Esophagus muscularis mucosa (tissue), 4 donors: Measurements from ENCODE around the gene PBLD. TPM values are rescaled to one million over a fixed set of nuclear protein-coding genes. Genes with fewer than 3 reads are reported as not detected.
"Not testable (repeated sequence)": the region's sequence is repeated elsewhere in the genome, so short reads cannot be mapped to it uniquely, and the experiment has no call there.

ENCODE experiments used
- DNase-seq: peaks from one replicate; pipeline ENCODE4 v3.0.0-alpha.2; 2017; ENCODE audit errors: extremely low spot score
- H3K27ac ChIP-seq, 4 donors: fragments of 200-600 bp; sonication (generic); replicated peaks in 1 of 4; 1 replicate in 3 of 4; 2 replicates in 1 of 4; pipeline ENCODE4 v1.5.1; 2016 to 2019; ENCODE audit warnings: mild to moderate bottlenecking in 1 of 4
- H3K27me3 ChIP-seq, 4 donors: fragments of 200-600 bp; sonication (generic); one replicate each; pipeline versions ENCODE4 v1.5.1 to v1.6.0; 2016 to 2019
- H3K36me3 ChIP-seq, 4 donors: fragments of 200-600 bp; sonication (generic); one replicate each; pipeline ENCODE4 v1.5.1; 2016 to 2019
- H3K4me1 ChIP-seq, 4 donors: fragments of 200-600 bp; sonication (generic); one replicate each; pipeline ENCODE4 v1.5.1; 2016 to 2019
- H3K4me3 ChIP-seq, 4 donors: fragments of 200-600 bp; sonication (generic); 1 replicate in 2 of 4; 2 replicates in 2 of 4; pipeline ENCODE4 v1.5.1; 2016 to 2019; ENCODE audit warnings: mild to moderate bottlenecking in 4 of 4, moderate library complexity in 1 of 4
- H3K9me3 ChIP-seq, 4 donors: fragments of 200-600 bp; sonication (generic); 1 replicate in 3 of 4; 2 replicates in 1 of 4; pipeline ENCODE4 v1.5.1; 2016 to 2019
- CTCF ChIP-seq, 3 experiments: fragments of 200-600 bp in 2 of 3; fragments of 450-650 bp in 1 of 3; sonication (generic) in 2 of 3; IDR thresholded peaks; one replicate each; pipeline ENCODE4 v1.5.1; 2017 to 2019; ENCODE audit warnings: antibody characterized with exemption in 3 of 3, mild to moderate bottlenecking in 2 of 3, moderate library complexity in 1 of 3
- EP300 ChIP-seq: sonication (generic); formaldehyde crosslinking; IDR thresholded peaks from one replicate; pipeline ENCODE4 v1.6.1; 2017; ENCODE audit warnings: antibody characterized with exemption
- POLR2A ChIP-seq: fragments of 450-650 bp; IDR thresholded peaks from one replicate; pipeline ENCODE4 v1.6.1; 2017; ENCODE audit warnings: antibody characterized with exemption, moderate library complexity, mild to moderate bottlenecking, low read depth
- POLR2AphosphoS5 ChIP-seq, 2 donors: sonication (generic); formaldehyde crosslinking; IDR thresholded peaks; one replicate each; pipeline ENCODE4 v1.6.1; 2017; ENCODE audit warnings: antibody characterized with exemption in 2 of 2
- WGBS: methylation state at CpG from one replicate; pipeline ENCODE4 v1.1.5; 2018; 5-methylcytosine and 5-hydroxymethylcytosine counted together
- intact Hi-C: fragments of 100-400 bp; cut with DNase I; formaldehyde crosslinking; loops from one replicate; pipeline ENCODE4 v1.15.1; 2023
- total RNA-seq, 4 donors: library from RNA; depleted of rRNA; stranded (reverse); fragments of >200 nt; gene quantifications; one replicate each; pipeline versions ENCODE4 v1.1.0 to v1.2.1, GENCODE V29; 2016

The PBLD gene
- total RNA-seq, 4 donors from 2014 or later, result 6.6 to 9.1 (median 7.4) TPM

DNA sequence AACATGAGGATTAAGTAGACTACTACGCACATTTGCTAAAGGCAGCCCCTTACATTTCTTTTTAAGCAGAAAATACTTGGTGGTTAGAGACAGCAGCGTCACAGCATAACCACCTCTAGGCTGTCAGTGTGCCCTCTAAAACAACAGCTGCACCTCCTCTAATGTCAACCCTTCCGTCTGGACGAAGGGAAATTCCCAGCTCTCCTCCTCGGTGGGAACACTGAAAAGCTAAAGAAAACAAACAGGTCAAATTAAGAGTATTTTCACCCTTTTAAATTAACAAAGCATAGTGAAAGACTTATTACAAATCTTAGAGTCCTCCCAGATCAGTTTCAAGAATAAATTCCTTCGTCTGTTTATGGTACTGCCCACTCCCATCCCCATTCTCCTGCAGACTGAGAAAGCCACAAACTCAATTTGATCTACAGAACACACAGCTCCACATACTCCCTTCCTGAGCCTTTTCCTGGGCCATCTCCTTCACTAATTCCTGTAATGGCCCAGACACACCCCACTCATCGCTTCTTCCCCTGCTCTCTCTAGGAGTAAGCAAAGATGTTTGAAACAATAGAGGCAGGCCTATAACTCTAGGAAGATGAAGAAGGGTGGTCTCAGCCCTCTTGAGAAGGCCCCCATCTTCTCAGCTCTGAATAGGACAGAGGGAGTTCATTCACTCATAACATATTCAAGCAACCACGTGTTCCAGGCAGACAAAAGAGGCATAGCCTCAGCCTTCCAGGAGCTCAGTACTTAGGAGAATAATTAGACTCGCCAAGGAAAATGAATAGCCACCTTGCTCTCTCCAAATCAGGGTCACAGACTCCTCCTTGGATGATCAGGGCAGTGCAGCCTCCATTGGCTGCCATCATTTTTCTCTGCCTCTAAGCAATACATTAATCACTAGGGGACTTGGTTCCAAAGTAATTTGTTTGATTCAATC is 48.4 kb downstream of the PBLD start:
- DNase-seq, result no peak
- no peak overlapping the region for H3K4me3 ChIP-seq
- no peaks in the 10 kb centered on the region for H3K9me3 ChIP-seq
- no peaks in the 10 kb centered on the region for H3K4me1 ChIP-seq
- H3K27me3 ChIP-seq, result no peaks in the 10 kb centered on the region
- H3K36me3 ChIP-seq, result peaks cover 0 to 7% (median 0%) of the 10 kb centered on the region in 4 donors
- TF ChIP-seq POLR2AphosphoS5 (IDR thresholded peaks at IDR 0.05), result no peak
- TF ChIP-seq POLR2A, result no peak
- no peak for TF ChIP-seq CTCF (IDR thresholded peaks at IDR 0.05)
- H3K27ac ChIP-seq, result no peak overlapping the region
- WGBS, result 61% methylated on average over 9 of the region's 9 CpGs
- intact Hi-C loops, result no loop called here

- H3K36me3 ChIP-seq, result no peaks in the 10 kb centered on the region
- no peaks in the 10 kb centered on the region for H3K27me3 ChIP-seq
- H3K4me1 ChIP-seq, result no peaks in the 10 kb centered on the region
- no peak overlapping the region for H3K27ac ChIP-seq
- H3K4me3 ChIP-seq, result no peak overlapping the region
- no peak for DNase-seq
- WGBS, result 94% methylated on average over 4 of the region's 4 CpGs
- intact Hi-C loops, result no loop called here
- peaks cover 0 to 7% (median 0%) of the 10 kb centered on the region in 4 donors for H3K9me3 ChIP-seq
- TF ChIP-seq EP300 (no peak), CTCF (IDR thresholded peaks at IDR 0.05) (no peak), POLR2A (no peak), POLR2AphosphoS5 (IDR thresholded peaks at IDR 0.05) (no peak)
These were observed 52.0 kb downstream of the PBLD start for GRCh38 chr10:68280758-68281157.

- intact Hi-C loops, DNase-seq, H3K4me3 ChIP-seq, H3K9me3 ChIP-seq, H3K27ac ChIP-seq, H3K27me3 ChIP-seq, H3K36me3 ChIP-seq, H3K4me1 ChIP-seq: not testable (repeated sequence)
- WGBS, result 96% methylated on average over 63 of the region's 70 CpGs
These were observed 53.6 kb downstream of the PBLD start for GRCh38 chr10:68278906-68279753.

DNA sequence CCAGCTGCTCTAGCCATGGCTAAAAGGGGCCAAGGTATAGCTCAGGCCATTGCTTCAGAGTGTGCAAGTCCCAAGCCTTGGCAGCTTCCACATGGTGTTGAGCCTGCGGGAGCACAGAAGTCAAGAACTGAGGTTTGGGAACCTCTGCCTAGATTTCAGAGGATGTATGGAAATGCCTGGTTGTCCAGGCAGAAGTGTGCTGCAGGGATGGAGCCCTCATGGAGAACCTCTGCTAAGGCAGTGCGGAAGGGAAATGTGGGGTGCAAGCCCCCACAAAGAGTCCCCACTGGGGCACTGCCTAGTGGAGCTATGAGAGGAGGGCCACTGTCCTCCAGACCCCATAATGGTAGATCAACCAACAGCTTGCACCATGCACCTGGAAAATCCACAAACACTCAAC is 54.9 kb downstream of the PBLD start:
- WGBS, result 95% methylated on average over 2 of the region's 2 CpGs
- not testable (repeated sequence) for H3K27me3 ChIP-seq, H3K4me1 ChIP-seq

DNA sequence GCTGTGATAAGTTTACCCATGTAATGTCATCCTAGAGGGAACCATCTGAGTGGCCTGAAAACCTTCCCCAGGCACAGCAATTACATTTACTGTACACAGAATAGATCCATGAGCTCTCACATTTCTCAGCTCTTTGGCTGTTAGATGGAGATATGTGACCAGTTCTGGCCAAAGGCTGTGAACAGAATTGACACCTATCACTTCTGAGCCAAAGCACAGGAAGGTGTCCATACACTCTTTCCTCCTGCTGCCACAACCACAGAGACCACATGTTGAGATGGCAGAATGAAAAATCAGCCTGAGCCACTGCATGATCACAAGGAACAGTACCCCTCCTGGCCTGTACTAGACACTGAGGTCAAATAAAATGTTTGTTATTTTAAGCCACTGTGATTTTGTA is 56.5 kb downstream of the PBLD start:
- peaks cover 0 to 7% (median 0%) of the 10 kb centered on the region in 4 donors for H3K9me3 ChIP-seq
- no peaks in the 10 kb centered on the region for H3K4me1 ChIP-seq
- H3K36me3 ChIP-seq, result no peaks in the 10 kb centered on the region
- TF ChIP-seq CTCF (IDR thresholded peaks at IDR 0.05) (no peak), EP300 (no peak), POLR2AphosphoS5 (IDR thresholded peaks at IDR 0.05) (no peak), POLR2A (no peak)
- no peaks in the 10 kb centered on the region for H3K27me3 ChIP-seq
- intact Hi-C loops, result no loop called here
- H3K4me3 ChIP-seq, result no peak overlapping the region
- no peak for DNase-seq
- H3K27ac ChIP-seq, result no peak overlapping the region

More for the DNA sequence above, 54.9 kb downstream of the PBLD start:
- H3K27ac ChIP-seq, H3K4me3 ChIP-seq, H3K36me3 ChIP-seq, H3K9me3 ChIP-seq, intact Hi-C loops, DNase-seq: not testable (repeated sequence)
